H9 (cell line): ENCODE data around the gene HPCAL4. TPM values are rescaled to one million over a fixed set of nuclear protein-coding genes. Genes with fewer than 3 reads are reported as not detected.

ENCODE experiments used
- DNase-seq: peaks from one replicate; pipeline ENCODE4 v3.0.0-alpha.2; 2017
- H2AFZ ChIP-seq: one replicate; pipeline ENCODE4 v1.6.1; 2013; ENCODE audit warnings: mild to moderate bottlenecking, low read length, control low read depth, moderate library complexity
- H2AK5ac ChIP-seq: 2 replicates; pipeline ENCODE4 v1.6.1; 2013; ENCODE audit warnings: low read length, control low read depth, mixed read lengths; ENCODE audit not compliant: insufficient read length
- H2BK120ac ChIP-seq: one replicate; pipeline ENCODE4 v1.6.1; 2013; ENCODE audit warnings: low read depth, mild to moderate bottlenecking, low read length, control low read depth, inconsistent platforms; ENCODE audit not compliant: poor library complexity, severe bottlenecking
- H2BK12ac ChIP-seq: 2 replicates; pipeline ENCODE4 v1.6.1; 2013; ENCODE audit warnings: low read length, control low read depth, mixed read lengths, low read depth; ENCODE audit not compliant: insufficient read length
- H2BK15ac ChIP-seq: 2 replicates; pipeline ENCODE4 v1.6.1; 2013; ENCODE audit warnings: low read depth, low read length, control low read depth
- H2BK20ac ChIP-seq: one replicate; pipeline ENCODE4 v1.6.1; 2013; ENCODE audit warnings: low read depth, mild to moderate bottlenecking, low read length, control low read depth, inconsistent platforms; ENCODE audit not compliant: poor library complexity, severe bottlenecking
- H2BK5ac ChIP-seq: 2 replicates; pipeline ENCODE4 v1.6.1; 2013; ENCODE audit warnings: low read length, control low read depth, mixed read lengths; ENCODE audit not compliant: insufficient read length
- H3K14ac ChIP-seq: 2 replicates; pipeline ENCODE4 v1.6.1; 2013; ENCODE audit warnings: low read length, control low read depth; ENCODE audit not compliant: insufficient read depth
- H3K18ac ChIP-seq: 2 replicates; pipeline ENCODE4 v1.6.1; 2013; ENCODE audit warnings: low read depth, mild to moderate bottlenecking, mixed read lengths, low read length, control low read depth; ENCODE audit not compliant: insufficient read length
- H3K23ac ChIP-seq: 2 replicates; pipeline ENCODE4 v1.6.1; 2013; ENCODE audit warnings: low read length, control low read depth, mixed read lengths, low read depth; ENCODE audit not compliant: insufficient read length
- H3K23me2 ChIP-seq: 2 replicates; pipeline ENCODE4 v1.6.1; 2013; ENCODE audit warnings: low read depth, mild to moderate bottlenecking, mixed read lengths, low read length, control low read depth; ENCODE audit not compliant: insufficient read length, poor library complexity, severe bottlenecking
- H3K27ac ChIP-seq: 2 replicates; pipeline ENCODE4 v1.5.1; 2013; ENCODE audit warnings: low read length, control low read depth, mixed read lengths, low read depth; ENCODE audit not compliant: insufficient read length
- H3K27me3 ChIP-seq: 2 replicates; pipeline ENCODE4 v1.6.1; 2013; ENCODE audit warnings: low read length, control low read depth, inconsistent platforms; ENCODE audit not compliant: insufficient read depth
- H3K4ac ChIP-seq: 2 replicates; pipeline ENCODE4 v1.6.1; 2013; ENCODE audit warnings: low read depth, mild to moderate bottlenecking, control low read depth, inconsistent platforms, low read length, moderate library complexity
- H3K4me1 ChIP-seq: 2 replicates; pipeline ENCODE4 v1.6.1; 2013; ENCODE audit warnings: low read length, control low read depth, inconsistent platforms; ENCODE audit not compliant: insufficient read depth
- H3K4me2 ChIP-seq: 2 replicates; pipeline ENCODE4 v1.6.1; 2013; ENCODE audit warnings: low read length, control low read depth, mixed read lengths; ENCODE audit not compliant: insufficient read length, insufficient read depth
- H3K56ac ChIP-seq: 2 replicates; pipeline ENCODE4 v1.6.1; 2013; ENCODE audit warnings: low read depth, mild to moderate bottlenecking, mixed read lengths, low read length, control low read depth; ENCODE audit not compliant: insufficient read length
- H3K79me1 ChIP-seq: 2 replicates; pipeline ENCODE4 v1.6.1; 2013; ENCODE audit warnings: low read depth, mild to moderate bottlenecking, moderate library complexity, low read length, control low read depth, inconsistent platforms; ENCODE audit not compliant: insufficient read depth, poor library complexity, severe bottlenecking
- H3K79me2 ChIP-seq: 2 replicates; pipeline ENCODE4 v1.6.1; 2013; ENCODE audit warnings: low read length, control low read depth, inconsistent platforms; ENCODE audit not compliant: insufficient read depth
- H3K9ac ChIP-seq: 2 replicates; pipeline ENCODE4 v1.6.1; 2013; ENCODE audit warnings: low read length, control low read depth, mixed read lengths; ENCODE audit not compliant: insufficient read length; ENCODE audit errors: extremely low read depth
- H3K9me3 ChIP-seq: one replicate; pipeline ENCODE4 v1.6.1; 2013; ENCODE audit warnings: low read depth, low read length, inconsistent platforms; ENCODE audit not compliant: control insufficient read depth
- H3T11ph ChIP-seq: one replicate; pipeline ENCODE4 v1.6.1; 2013; ENCODE audit warnings: mild to moderate bottlenecking, low read length, control low read depth, inconsistent platforms
- H4K20me1 ChIP-seq: one replicate; pipeline ENCODE4 v1.6.1; 2013; ENCODE audit not compliant: control insufficient read depth, insufficient read length, insufficient read depth
- H4K5ac ChIP-seq: 2 replicates; pipeline ENCODE4 v1.6.1; 2013; ENCODE audit warnings: low read depth, mild to moderate bottlenecking, mixed read lengths, low read length, control low read depth; ENCODE audit not compliant: insufficient read length
- H4K8ac ChIP-seq: replicated peaks from 2 replicates; pipeline ENCODE4 v1.6.1; 2013; ENCODE audit warnings: low read length, control low read depth, mixed read lengths, low read depth; ENCODE audit not compliant: insufficient read length
- H4K91ac ChIP-seq: 2 replicates; pipeline ENCODE4 v1.6.1; 2013; ENCODE audit warnings: low read depth, mild to moderate bottlenecking, moderate library complexity, mixed read lengths, low read length, control low read depth; ENCODE audit not compliant: insufficient read length
- H3K27ac Mint-ChIP-seq, 3 experiments: 2 replicates in 2 of 3; 3 replicates in 1 of 3; pipeline ENCODE4 v1.8.0; 2020 to 2021; ENCODE audit warnings: mixed read lengths in 3 of 3, mild to moderate bottlenecking in 1 of 3, moderate library complexity in 1 of 3
- H3K27me3 Mint-ChIP-seq: 2 replicates; pipeline ENCODE4 v1.8.0; 2021; ENCODE audit warnings: low read depth, mild to moderate bottlenecking, moderate library complexity, mixed read lengths
- H3K36me3 Mint-ChIP-seq, 3 experiments: 2 replicates in 2 of 3; 3 replicates in 1 of 3; pipeline ENCODE4 v1.8.0; 2020 to 2021; ENCODE audit warnings: low read depth in 3 of 3, mixed read lengths in 3 of 3; ENCODE audit not compliant: insufficient read depth in 1 of 3
- H3K4me1 Mint-ChIP-seq, 2 experiments: 2 replicates each; pipeline ENCODE4 v1.8.0; 2020; ENCODE audit warnings: mixed read lengths in 2 of 2
- H3K4me3 Mint-ChIP-seq, 2 experiments: 2 replicates in 1 of 2; 3 replicates in 1 of 2; pipeline ENCODE4 v1.8.0; 2020 to 2021; ENCODE audit warnings: mild to moderate bottlenecking in 2 of 2, mixed read lengths in 2 of 2, moderate library complexity in 1 of 2
- H3K9me3 Mint-ChIP-seq, 2 experiments: 2 replicates in 1 of 2; 3 replicates in 1 of 2; pipeline ENCODE4 v1.8.0; 2020; ENCODE audit warnings: mild to moderate bottlenecking in 2 of 2, mixed read lengths in 2 of 2, moderate library complexity in 1 of 2
- WGBS: extraction: QIAGEN DNeasy Blood & Tissue Kit; methylation state at CpG from one replicate; pipeline ENCODE4 v1.1.7; 2013; ENCODE audit warnings: missing lambda C conversion rate, low lambda C conversion rate, mixed read lengths; ENCODE audit not compliant: insufficient read length; ENCODE audit errors: extremely low coverage; 5-methylcytosine and 5-hydroxymethylcytosine counted together
- total RNA-seq: library from RNA; stranded (reverse); gene quantifications from 2 replicates; pipeline ENCODE4 v1.2.1, GENCODE V29; 2021
- TF ChIP-seq, protein P1 (sequence below): fragments of 200-600 bp; sonication (generic); conservative IDR thresholded peaks from 3 replicates; pipeline ENCODE4 v1.8.0; 2021; ENCODE audit warnings: antibody characterized with exemption, mild to moderate bottlenecking

The HPCAL4 gene
- total RNA-seq, 1 experiment from 2014 or later, result 0.15 TPM

DNA sequence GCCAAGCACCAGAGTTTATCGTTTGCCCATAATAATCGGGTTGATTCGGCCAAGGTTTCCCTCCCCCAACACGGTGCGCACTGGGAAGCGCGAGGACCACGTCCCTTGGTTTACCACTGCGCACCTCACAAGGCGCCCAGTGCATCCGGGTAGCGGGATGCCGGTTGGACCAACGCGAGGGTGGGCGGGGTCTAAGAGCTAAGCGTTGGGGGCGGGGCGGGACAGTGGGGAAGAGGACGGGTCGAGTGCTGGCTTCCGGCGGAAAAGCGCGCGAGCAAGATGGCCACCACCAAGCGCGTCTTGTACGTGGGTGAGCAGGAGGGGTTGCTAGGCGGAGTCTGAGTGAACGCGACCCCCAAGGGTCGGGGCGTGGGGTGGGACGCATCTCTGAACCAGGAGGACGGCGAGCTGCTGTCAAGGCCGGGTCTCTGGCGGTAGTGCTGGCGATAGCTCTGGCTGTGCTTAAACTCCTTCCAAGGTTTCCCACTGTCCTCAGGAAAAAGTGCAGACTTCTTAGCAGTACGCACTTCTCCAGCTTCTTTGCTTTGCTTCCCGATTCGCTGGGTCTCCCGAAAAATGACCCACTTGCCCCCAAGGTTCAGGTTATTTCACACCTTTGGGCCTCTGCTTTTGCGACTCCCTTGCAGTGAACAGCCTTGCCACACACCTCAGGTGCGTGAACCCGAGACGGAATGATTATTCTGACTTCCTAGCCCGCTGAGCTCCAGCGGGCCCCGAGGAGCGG lies 47.6 kb upstream of the HPCAL4 start, which contains the start of gene PPIE:
Gene PPIE, plus strand, starts transcription at position 261 of the 745 bp plus-strand sequence. Its CDS starts 19 bp downstream, at position 280.
- Histone ChIP-seq H3K4ac (no peak within 1 kb of the TSS), H4K91ac (no peak within 1 kb of the TSS), H3K14ac (peak within 1 kb of the TSS; percentile 36), H3K79me2 (no peaks in the 10 kb centered on the region), H2BK5ac (no peak within 1 kb of the TSS), H4K8ac (peak within 1 kb of the TSS; percentile 29), H3K23me2 (peaks cover 7% of the 10 kb centered on the region), H4K5ac (no peak within 1 kb of the TSS), H3K9me3 (no peaks in the 10 kb centered on the region), H3K27me3 (peaks cover 6% of the 10 kb centered on the region; the same call in 1 of the 2 replicates), H3K56ac (no peak within 1 kb of the TSS), H3K79me1 (no peaks in the 10 kb centered on the region), H3K4me2 (peak within 1 kb of the TSS; percentile 80), H2AFZ (no peak within 1 kb of the TSS), H3K9ac (peak within 1 kb of the TSS; percentile 77), H3K23ac (no peak within 1 kb of the TSS), H3K4me1 (peaks cover 2% of the 10 kb centered on the region; the same call in 1 of the 2 replicates), H2BK120ac (no peak within 1 kb of the TSS), H3K27ac (no peak within 1 kb of the TSS), H2BK15ac (no peak within 1 kb of the TSS), H2BK20ac (no peak within 1 kb of the TSS), H3K18ac (peak within 1 kb of the TSS; percentile 82), H2BK12ac (no peak within 1 kb of the TSS), H2AK5ac (no peak within 1 kb of the TSS), H4K20me1 (no peaks in the 10 kb centered on the region), H3T11ph (no peak within 1 kb of the TSS)
- peaks cover 50% of the 10 kb centered on the region for H3K27me3 Mint-ChIP-seq
- peaks cover 9 to 13% of the 10 kb centered on the region in 2 experiments for H3K4me1 Mint-ChIP-seq
- H3K36me3 Mint-ChIP-seq, result peaks cover 0 to 31% (median 28%) of the 10 kb centered on the region in 3 experiments; a peak in 6 of 7 replicates
- no CpG with 5 or more reads among the region's 52 CpGs for WGBS
- TF ChIP-seq, protein P1, sequence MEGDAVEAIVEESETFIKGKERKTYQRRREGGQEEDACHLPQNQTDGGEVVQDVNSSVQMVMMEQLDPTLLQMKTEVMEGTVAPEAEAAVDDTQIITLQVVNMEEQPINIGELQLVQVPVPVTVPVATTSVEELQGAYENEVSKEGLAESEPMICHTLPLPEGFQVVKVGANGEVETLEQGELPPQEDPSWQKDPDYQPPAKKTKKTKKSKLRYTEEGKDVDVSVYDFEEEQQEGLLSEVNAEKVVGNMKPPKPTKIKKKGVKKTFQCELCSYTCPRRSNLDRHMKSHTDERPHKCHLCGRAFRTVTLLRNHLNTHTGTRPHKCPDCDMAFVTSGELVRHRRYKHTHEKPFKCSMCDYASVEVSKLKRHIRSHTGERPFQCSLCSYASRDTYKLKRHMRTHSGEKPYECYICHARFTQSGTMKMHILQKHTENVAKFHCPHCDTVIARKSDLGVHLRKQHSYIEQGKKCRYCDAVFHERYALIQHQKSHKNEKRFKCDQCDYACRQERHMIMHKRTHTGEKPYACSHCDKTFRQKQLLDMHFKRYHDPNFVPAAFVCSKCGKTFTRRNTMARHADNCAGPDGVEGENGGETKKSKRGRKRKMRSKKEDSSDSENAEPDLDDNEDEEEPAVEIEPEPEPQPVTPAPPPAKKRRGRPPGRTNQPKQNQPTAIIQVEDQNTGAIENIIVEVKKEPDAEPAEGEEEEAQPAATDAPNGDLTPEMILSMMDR, result no peak
- DNase-seq, result peak; percentile 95
- peak within 1 kb of the TSS in 2 of 3 experiments; percentile 89 to 95; a peak in 3 of 7 replicates for H3K27ac Mint-ChIP-seq
- H3K9me3 Mint-ChIP-seq, result no peaks in the 10 kb centered on the region
- peak within 1 kb of the TSS; percentile 96 to 97 for H3K4me3 Mint-ChIP-seq
